Prostate gland (tissue), 2 donors: ENCODE results near the gene SET.
A peak's percentile ranks its signal among the peaks of the same experiment; 100 is the strongest.

Experiments
- POLR2A ChIP-seq: fragments of 450-650 bp; IDR thresholded peaks from one replicate; pipeline ENCODE4 v1.6.1; 2016; ENCODE audit warnings: antibody characterized with exemption, mild to moderate bottlenecking
- TF ChIP-seq, protein P1 (sequence below), 4 experiments: fragments of 200-600 bp in 2 of 4; fragments of 450-650 bp in 2 of 4; sonication (generic) in 2 of 4; IDR thresholded peaks; 1 replicate in 3 of 4; 2 replicates in 1 of 4; pipeline ENCODE4 v1.5.1; 2016 to 2019; ENCODE audit warnings: antibody characterized with exemption in 4 of 4, mild to moderate bottlenecking in 2 of 4, moderate library complexity in 2 of 4

DNA sequence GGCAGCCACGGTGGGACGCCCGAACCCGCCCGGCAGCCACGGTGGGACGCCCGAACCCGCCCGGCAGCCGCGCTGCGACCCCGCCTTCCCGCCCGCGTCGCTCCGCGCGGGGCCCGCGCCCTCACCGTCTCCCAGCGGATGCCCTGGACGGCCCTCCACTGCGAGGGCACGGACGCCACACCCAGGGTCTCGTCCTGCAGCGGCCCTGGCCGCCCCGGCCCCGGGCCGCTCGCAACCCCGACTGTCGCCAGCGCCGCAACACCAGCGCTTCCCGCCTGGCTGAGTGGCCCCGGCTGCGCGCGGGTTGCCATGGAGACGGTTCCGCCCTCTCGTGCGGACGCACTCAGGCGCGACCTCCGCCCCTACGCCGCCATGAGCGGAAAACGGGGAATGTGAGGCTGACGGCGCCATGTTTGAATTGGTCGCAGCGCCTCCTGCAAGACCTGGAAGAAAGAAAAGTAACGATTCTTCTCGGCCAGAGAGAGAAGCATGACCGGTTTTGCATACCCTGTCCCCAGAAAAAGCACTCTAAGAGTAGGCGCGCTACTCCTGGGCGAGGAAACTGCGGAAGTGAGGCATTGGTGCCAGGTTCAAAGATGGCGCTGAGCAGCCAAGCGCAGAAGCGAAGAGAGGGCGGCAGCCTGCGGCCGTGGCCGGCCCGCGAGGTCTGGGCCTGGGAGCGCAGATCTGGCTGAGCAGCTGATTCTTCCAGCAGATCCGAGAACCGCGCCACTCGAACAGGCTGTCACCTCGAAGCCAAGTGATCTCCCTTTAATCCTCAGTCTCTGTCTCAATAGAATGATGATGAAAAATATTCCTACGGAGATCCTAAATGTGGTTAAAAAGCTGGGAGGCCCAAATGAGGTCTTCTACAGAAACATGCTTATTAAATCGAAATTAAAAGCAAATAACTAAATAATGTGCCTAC is 32.3 kb upstream of the SET start, which contains the start of gene DYNC2I2:
- TF ChIP-seq, protein P1, sequence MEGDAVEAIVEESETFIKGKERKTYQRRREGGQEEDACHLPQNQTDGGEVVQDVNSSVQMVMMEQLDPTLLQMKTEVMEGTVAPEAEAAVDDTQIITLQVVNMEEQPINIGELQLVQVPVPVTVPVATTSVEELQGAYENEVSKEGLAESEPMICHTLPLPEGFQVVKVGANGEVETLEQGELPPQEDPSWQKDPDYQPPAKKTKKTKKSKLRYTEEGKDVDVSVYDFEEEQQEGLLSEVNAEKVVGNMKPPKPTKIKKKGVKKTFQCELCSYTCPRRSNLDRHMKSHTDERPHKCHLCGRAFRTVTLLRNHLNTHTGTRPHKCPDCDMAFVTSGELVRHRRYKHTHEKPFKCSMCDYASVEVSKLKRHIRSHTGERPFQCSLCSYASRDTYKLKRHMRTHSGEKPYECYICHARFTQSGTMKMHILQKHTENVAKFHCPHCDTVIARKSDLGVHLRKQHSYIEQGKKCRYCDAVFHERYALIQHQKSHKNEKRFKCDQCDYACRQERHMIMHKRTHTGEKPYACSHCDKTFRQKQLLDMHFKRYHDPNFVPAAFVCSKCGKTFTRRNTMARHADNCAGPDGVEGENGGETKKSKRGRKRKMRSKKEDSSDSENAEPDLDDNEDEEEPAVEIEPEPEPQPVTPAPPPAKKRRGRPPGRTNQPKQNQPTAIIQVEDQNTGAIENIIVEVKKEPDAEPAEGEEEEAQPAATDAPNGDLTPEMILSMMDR (IDR thresholded peaks at IDR 0.05), result peak in 2 of 4 experiments; percentile 7 to 26
- TF ChIP-seq POLR2A, result peak; percentile 65
